Glomerular visceral epithelial cell (primary cell): Measurements from ENCODE around the gene ZBTB32.
A peak's percentile ranks its signal among the peaks of the same experiment; 100 is the strongest.
"Not testable (repeated sequence)": the region's sequence is repeated elsewhere in the genome, so short reads cannot be mapped to it uniquely, and the experiment has no call there.

Source experiments
- DNase-seq: peaks from one replicate; pipeline ENCODE4 v3.0.0-alpha.2; 2016; ENCODE audit errors: extremely low spot score

ZBTB32 gene

DNA sequence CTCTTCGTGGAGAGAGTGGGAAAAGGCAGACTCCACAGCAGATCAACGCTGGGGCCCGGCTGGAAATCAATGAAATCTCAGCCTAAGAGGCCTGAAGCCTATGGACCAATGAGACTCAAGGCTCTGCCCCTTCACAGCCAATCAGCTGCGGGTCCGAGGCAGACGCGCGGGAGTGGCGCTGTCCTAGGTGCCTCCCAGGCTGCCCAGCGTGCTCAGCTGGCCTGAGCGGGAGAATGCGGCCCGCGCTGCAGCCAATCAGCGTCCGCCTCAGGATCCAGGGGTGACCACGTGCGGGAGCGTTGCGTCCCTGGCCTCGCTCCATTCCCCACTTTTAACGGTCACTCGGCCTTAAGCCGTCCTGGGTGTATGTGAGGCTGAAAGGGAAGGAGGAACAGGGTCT, at the start of gene ZBTB32:
TSS of gene ZBTB32 (plus strand) at position 341 of the 400 bp plus-strand sequence. CDS start 10,069 bp downstream, outside the sequence.
- peak; percentile 21 for DNase-seq

DNA sequence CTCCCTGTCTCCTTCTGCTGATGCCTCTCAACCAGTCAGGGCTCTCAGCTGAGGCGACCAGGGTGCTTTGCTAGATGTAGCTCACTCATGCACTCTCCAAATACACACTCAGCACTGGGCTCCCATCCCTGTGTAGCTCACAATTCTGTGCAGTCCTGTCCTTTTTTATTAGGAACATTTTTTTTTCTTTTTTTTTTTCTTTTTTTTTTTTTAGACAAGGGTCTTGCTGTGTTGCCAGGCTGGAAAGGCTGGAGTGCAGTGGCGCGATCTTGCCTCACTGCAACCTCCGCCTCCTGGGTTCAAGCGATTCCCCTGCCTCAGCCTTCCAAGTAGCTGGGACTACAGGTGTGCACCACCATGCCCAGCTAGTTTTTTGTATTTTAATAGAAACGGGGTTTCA, 49.5 kb upstream of the ZBTB32 start:
- DNase-seq = not testable (repeated sequence)

DNA sequence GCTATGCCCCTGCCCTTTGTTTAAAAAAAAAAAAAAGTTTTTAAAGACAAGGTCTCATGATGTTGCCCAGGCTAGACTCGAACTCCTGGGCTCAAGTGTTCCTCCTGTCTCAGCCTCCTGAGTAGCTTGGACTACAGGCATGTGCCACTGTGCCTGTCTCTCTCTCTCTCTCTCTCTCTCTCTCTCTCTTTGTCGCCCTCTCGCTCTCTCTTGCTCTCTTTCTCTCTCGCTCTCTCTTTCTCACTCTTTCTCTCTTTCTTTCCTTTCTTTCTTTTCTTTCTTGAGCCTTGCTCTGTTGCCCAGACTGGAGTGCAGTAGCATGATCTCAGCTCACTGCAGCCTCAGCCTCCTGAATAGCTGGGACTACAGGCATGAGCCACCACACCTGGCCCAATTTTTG, 48.8 kb upstream of the ZBTB32 start:
- no peak for DNase-seq

- DNase-seq = no peak
Measured at GRCh38 chr19:35656700-35657099, 47.7 kb upstream of the ZBTB32 start.

- no peak for DNase-seq
Measured at GRCh38 chr19:35657904-35658700, 46.3 kb upstream of the ZBTB32 start.

- DNase-seq = no peak
Measured at GRCh38 chr19:35661995-35662340, 42.4 kb upstream of the ZBTB32 start.

DNA sequence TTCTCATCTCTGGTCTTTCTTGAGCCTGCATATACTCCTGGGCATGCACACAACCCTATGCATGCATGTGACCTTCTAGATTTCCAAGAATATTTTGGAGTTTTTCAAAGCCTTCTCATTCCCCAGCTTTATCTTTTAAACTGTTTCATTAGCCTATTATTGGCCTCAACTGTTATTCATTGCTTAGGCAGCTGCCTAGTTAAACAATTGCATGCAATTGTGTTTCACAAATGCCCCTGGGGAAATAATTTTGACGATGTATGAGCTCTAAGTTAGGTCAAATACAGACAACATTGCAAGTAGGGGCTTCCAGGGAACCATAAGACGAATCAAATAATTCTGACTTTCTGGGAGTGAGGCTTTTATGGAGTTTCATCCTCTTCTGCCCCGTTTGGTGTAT, 40.4 kb upstream of the ZBTB32 start:
- no peak for DNase-seq

- no peak for DNase-seq
Measured at GRCh38 chr19:35665157-35665556, 39.2 kb upstream of the ZBTB32 start.

- no peak for DNase-seq
Measured at GRCh38 chr19:35665604-35666003, 38.8 kb upstream of the ZBTB32 start.

GRCh38 chr19:35666251-35666913, 38.0 kb upstream of the ZBTB32 start, which contains the start of gene UPK1A:
TSS of gene UPK1A (plus strand) at chr19:35666517. CDS start at chr19:35666813, 296 bp downstream.
- no peak for DNase-seq

DNA sequence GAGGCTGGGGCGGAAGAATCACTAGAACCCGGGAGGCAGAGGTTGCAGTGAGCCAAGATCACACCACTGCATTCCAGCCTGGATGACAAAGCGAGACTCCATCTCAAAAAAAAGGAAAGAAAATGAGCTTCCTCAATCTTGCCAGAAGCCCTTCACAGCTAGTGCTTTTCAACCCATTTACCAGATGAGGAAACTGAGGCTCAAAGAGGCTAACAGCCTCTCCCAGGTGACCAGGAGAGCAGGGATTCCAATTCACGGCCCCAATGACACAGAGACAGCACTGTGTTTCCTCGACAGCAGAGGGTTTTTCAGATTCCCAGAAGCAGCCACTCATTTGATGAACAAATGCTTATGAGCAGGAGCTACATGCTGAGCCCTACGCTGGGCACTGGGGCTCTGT, 34.8 kb upstream of the ZBTB32 start:
- no peak for DNase-seq

GRCh38 chr19:35669974-35670373, 34.4 kb upstream of the ZBTB32 start:
- DNase-seq = no peak

- DNase-seq = no peak
Measured at GRCh38 chr19:35670686-35671085, 33.7 kb upstream of the ZBTB32 start.

GRCh38 chr19:35671818-35672217, 32.5 kb upstream of the ZBTB32 start:
- DNase-seq = no peak

DNA sequence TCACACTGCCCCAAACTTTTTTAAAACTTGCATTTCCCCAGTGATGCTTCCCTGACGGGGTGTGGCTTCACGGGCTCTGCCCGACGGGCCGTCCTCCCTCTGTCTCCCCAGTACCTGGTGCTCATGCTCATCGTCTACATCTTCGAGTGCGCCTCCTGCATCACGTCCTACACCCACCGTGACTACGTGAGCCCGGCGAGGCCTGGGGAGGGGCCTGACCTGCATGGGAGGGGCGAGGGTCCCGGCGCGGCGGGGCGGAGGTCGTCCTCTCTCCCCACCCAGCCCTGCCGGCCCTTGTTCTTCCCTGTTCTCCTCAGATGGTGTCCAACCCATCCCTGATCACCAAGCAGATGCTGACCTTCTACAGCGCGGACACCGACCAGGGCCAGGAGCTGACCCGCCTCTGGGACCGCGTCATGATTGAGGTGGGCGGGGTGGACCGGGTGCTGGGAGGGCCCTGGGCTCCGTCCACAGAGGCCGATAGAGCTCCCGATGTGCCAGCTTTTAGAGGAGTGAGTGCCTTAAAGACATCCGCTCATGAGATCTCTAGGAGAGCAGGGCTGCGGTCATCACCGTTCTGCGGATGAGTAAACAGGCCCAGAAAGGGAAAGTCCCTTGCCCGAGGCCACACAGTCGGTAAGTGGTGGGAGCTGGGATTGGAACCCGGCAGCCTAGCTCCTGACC, 31.1 kb upstream of the ZBTB32 start:
- peak; percentile 84 for DNase-seq

DNA sequence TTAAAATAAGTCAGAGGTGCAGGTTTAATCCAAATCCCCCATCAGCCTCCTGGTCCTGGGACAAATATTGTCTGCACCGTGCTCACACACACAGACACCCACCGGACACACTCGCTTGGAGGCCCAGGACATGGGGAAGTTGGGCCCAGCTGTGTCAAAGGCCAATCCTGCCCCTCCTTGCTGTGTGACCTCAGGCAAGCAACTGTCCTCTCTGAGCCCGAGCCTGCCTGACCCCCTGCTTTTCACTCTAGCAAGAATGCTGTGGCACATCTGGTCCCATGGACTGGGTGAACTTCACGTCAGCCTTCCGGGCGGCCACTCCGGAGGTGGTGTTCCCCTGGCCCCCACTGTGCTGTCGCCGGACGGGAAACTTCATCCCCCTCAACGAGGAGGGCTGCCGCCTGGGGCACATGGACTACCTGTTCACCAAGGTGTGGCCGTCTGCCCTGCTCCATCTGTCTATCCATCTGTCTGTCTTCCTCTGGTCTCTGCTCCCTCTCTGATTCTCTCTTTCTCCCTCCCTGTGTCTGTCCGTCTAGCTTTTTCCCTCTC, 28.7 kb upstream of the ZBTB32 start:
- no peak for DNase-seq

DNA sequence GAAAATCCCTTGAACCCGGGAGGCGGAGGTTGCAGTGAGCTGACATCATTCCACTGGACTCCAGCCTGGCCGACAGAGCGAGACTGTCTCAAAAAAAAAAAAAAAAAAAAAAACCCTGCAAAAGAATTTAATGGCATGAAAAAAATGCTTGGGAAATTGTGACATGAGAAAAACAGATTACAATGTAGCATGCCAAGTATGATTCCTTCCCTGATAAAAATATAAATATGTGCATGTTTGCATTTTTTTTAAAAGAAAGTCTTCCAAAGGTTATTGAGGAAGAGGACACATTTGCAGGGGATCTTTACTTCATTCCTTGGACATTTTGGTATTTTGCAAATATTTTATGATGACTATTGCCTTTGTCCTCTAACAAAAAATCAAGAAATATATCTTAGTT, 14.5 kb upstream of the ZBTB32 start:
- peak; percentile 23 for DNase-seq

DNA sequence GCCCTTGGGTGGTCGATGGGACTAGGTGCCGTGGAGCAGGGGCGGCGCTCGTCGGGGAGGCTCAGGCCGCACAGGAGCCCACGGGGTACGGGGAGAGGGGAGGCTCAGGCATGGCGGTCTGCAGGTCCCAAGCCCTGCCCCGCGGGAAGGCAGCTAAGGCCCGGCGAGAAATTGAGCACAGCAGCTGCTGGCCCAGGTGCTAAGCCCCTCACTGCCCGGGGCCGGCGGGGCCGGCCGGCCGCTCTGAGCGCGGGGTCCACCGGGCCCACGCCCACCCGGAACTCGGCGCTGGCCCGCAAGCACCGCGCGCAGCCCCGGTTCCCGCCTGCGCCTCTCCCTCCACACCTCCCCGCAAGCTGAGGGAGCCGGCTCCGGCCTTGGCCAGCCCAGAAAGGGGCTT, 13.3 kb upstream of the ZBTB32 start:
- not testable (repeated sequence) for DNase-seq

DNA sequence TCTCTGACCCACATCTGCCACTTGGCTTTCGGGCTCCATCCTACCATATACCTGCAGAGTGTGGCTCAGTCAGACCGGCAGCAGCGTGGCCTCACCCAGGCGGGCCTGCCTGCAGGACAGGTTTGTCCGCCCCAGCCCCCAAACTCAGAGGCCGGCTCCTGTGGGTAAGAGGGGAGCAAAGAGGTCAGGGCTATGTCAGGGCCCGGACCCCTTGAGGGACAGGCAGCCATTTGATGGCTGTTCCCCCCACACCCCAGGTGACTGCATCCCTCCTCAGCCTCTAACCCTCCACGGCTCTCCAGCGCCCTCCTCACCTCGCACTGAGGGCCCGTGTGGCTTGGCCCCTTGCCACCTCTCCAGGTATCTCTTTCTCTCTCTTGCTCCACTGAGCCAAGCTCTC, 12.3 kb upstream of the ZBTB32 start:
- no peak for DNase-seq

GRCh38 chr19:35693422-35693821, 10.9 kb upstream of the ZBTB32 start:
- DNase-seq = no peak

- peak; percentile 91 for DNase-seq
Measured at GRCh38 chr19:35693835-35694599, 10.3 kb upstream of the ZBTB32 start.
